ENCODE measurements around the gene INO80E. TPM values are rescaled to one million over a fixed set of nuclear protein-coding genes. Genes with fewer than 3 reads are reported as not detected.

Gene INO80E
- total RNA-seq, 1 experiment from 2014 or later: 115 TPM

DNA sequence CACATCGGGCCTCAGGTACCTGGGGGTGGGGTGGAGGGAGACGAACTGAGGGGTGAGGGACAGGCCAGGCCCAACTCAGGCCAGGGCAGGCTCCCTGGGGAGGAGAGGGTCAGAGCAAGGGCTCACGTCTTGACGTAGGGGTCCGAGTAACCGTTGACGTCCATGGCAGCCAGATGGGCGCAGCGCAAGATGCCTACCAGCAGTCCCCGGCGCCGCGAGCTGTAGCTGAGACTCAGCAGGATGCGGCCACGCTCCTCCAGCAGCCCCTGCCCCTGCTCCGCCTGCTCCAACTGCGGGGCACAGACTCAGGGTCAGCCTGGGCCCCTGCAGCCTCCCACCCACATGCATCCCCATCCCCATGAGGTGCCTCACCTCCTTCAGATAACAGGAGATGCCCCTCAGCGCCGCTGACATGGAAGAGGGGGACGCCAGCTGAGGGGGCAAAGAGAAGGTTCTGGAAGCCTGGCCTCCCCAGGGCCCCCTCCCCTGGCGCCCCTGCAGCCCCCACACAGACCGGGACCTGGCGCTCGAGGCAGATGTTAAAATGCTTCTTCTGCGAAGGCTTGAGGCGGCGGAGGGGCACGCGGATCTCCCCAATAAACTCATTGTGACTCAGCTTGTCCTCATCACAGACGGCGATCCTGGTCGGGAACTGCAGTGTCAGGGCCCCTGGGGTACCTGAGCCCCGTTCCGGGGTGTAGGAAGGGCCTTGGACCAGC lies 10.8 kb downstream of the INO80E start:
- Histone ChIP-seq H3K4me1 (ENCODE audit: insufficient read depth, low read length, poor library complexity, severe bottlenecking) (peaks cover 10% of the 10 kb centered on the region), H3K27ac (ENCODE audit: low read depth, low read length, poor library complexity, severe bottlenecking) (no peak overlapping the region), H3K36me3 (ENCODE audit: insufficient read depth, low read length, poor library complexity, severe bottlenecking) (peaks cover 11% of the 10 kb centered on the region), H3K4me3 (ENCODE audit: low read depth, low read length, poor library complexity, severe bottlenecking) (no peak overlapping the region), H3K27me3 (replicated peaks; ENCODE audit: insufficient read depth, low read depth, low read length, poor library complexity) (no peaks in the 10 kb centered on the region), H3K9me3 (ENCODE audit: low read depth, low read length, poor library complexity, severe bottlenecking) (no peaks in the 10 kb centered on the region)
- no TSS peak for BruUV-seq (replicated peaks)
- TF ChIP-seq, protein P1, sequence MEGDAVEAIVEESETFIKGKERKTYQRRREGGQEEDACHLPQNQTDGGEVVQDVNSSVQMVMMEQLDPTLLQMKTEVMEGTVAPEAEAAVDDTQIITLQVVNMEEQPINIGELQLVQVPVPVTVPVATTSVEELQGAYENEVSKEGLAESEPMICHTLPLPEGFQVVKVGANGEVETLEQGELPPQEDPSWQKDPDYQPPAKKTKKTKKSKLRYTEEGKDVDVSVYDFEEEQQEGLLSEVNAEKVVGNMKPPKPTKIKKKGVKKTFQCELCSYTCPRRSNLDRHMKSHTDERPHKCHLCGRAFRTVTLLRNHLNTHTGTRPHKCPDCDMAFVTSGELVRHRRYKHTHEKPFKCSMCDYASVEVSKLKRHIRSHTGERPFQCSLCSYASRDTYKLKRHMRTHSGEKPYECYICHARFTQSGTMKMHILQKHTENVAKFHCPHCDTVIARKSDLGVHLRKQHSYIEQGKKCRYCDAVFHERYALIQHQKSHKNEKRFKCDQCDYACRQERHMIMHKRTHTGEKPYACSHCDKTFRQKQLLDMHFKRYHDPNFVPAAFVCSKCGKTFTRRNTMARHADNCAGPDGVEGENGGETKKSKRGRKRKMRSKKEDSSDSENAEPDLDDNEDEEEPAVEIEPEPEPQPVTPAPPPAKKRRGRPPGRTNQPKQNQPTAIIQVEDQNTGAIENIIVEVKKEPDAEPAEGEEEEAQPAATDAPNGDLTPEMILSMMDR (conservative IDR thresholded peaks at IDR 0.05; ENCODE audit: low read depth, low read length): no peak
- no peak for TF ChIP-seq EZH2 (IDR thresholded peaks at IDR 0.05; ENCODE audit: borderline replicate concordance, low read depth, low read length, poor library complexity, severe bottlenecking)
- CTCF ChIA-PET: no interaction called here
- intact Hi-C loops (cut with micrococcal nuclease; ENCODE audit: unreplicated experiment): no loop called here
- DNase-seq (ENCODE audit: low spot score): no peak
- POLR2A ChIA-PET (ENCODE audit: low non-redundant PET): no interaction called here

DNA sequence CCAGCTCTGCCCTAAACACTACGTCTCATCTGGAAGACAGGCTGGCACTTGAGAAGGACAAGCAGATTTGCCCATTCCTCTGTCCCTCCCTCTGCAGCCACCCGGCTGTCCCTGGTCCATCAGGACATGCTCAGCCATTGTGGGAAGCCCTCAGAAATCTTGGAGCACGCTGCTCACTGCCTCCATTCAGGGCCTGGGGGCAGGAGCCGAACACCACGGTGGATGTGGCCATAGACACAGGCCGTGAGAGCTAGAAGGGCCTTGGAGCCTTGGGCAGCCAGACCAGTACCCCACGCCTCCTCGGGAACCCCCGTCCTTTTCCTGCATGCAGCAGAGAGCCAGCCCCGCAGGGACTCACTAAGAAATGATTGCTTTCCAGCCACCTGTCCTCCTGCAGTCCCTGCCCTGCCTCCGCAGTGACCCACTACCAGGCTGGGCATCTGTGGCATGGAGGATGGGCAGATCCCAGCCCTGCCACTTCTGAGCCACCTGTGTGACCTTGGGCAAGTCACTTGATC lies 11.4 kb downstream of the INO80E start:
- POLR2A ChIA-PET (ENCODE audit: low non-redundant PET): no interaction called here
- no peak overlapping the region for H3K4me3 ChIP-seq (ENCODE audit: low read depth, low read length, poor library complexity, severe bottlenecking)
- peaks cover 11% of the 10 kb centered on the region for H3K36me3 ChIP-seq (ENCODE audit: insufficient read depth, low read length, poor library complexity, severe bottlenecking)
- H3K27me3 ChIP-seq (replicated peaks; ENCODE audit: insufficient read depth, low read depth, low read length, poor library complexity): no peaks in the 10 kb centered on the region
- CTCF ChIA-PET: no interaction called here
- peaks cover 10% of the 10 kb centered on the region for H3K4me1 ChIP-seq (ENCODE audit: insufficient read depth, low read length, poor library complexity, severe bottlenecking)
- TF ChIP-seq, protein P1 (conservative IDR thresholded peaks at IDR 0.05; ENCODE audit: low read depth, low read length): no peak
- no peak for TF ChIP-seq EZH2 (IDR thresholded peaks at IDR 0.05; ENCODE audit: borderline replicate concordance, low read depth, low read length, poor library complexity, severe bottlenecking)
- intact Hi-C loops (cut with micrococcal nuclease; ENCODE audit: unreplicated experiment): no loop called here
- DNase-seq (ENCODE audit: low spot score): no peak
- no peaks in the 10 kb centered on the region for H3K9me3 ChIP-seq (ENCODE audit: low read depth, low read length, poor library complexity, severe bottlenecking)
- BruUV-seq (replicated peaks): no TSS peak
- no peak overlapping the region for H3K27ac ChIP-seq (ENCODE audit: low read depth, low read length, poor library complexity, severe bottlenecking)

DNA sequence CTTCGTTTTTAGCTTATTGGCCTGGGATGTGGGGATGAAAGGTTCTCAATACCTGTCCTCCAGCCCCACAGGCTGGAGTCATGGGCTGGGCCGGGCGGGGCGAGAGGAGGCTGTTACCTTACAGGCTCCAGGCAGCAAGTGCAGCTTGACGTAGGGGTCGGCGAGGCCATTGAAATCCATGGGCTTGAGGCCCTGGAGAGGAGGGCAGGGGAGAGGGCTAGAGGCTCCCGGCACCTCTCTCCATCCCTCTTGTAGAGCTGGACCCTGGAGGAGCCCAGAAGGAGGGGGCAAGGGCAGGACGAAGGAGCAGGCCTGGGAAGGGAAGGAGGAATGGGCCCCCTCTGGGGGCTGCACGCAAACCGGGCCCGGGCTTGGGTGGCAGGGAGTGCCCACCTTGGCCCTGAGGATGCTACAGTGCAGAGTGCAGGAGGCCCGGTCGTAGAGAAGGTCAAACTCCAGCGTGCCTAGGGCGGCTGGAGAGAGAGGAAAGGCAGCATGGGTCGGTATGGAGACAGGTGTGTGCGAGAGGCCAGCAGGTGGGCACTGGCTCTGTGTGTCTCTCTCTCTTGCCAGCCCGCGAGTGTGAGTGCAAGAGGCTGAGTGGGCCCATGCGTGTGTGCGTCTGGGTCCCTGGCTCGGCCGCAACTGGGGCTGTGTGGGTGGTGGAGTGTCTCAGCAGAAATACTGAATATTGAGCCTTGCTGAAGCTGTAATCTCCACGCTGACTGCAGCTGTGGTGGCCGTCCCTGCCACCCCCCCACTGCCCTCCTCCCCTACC lies 13.2 kb downstream of the INO80E start:
- intact Hi-C loops (cut with micrococcal nuclease; ENCODE audit: unreplicated experiment): no loop called here
- Histone ChIP-seq H3K36me3 (ENCODE audit: insufficient read depth, low read length, poor library complexity, severe bottlenecking) (peaks cover 4% of the 10 kb centered on the region), H3K27ac (ENCODE audit: low read depth, low read length, poor library complexity, severe bottlenecking) (no peak overlapping the region), H3K4me3 (ENCODE audit: low read depth, low read length, poor library complexity, severe bottlenecking) (no peak overlapping the region), H3K4me1 (ENCODE audit: insufficient read depth, low read length, poor library complexity, severe bottlenecking) (peaks cover 10% of the 10 kb centered on the region), H3K27me3 (replicated peaks; ENCODE audit: insufficient read depth, low read depth, low read length, poor library complexity) (no peaks in the 10 kb centered on the region), H3K9me3 (ENCODE audit: low read depth, low read length, poor library complexity, severe bottlenecking) (no peaks in the 10 kb centered on the region)
- BruUV-seq (replicated peaks): no TSS peak
- ChIA-PET CTCF (no interaction called here), POLR2A (ENCODE audit: low non-redundant PET) (no interaction called here)
- no peak for DNase-seq (ENCODE audit: low spot score)
- TF ChIP-seq, protein P1 (conservative IDR thresholded peaks at IDR 0.05; ENCODE audit: low read depth, low read length): no peak
- TF ChIP-seq EZH2 (IDR thresholded peaks at IDR 0.05; ENCODE audit: borderline replicate concordance, low read depth, low read length, poor library complexity, severe bottlenecking): no peak
